Astrocyte of the spinal cord (primary cell): ENCODE data around the gene C11orf52.

Source experiments
- DNase-seq: peaks from one replicate; pipeline ENCODE4 v3.0.0; 2011; ENCODE audit warnings: low read depth, low spot score
- H3K4me3 ChIP-seq: 2 replicates; pipeline ENCODE4 v1.5.1; 2011; ENCODE audit warnings: low read depth, mild to moderate bottlenecking, low read length, moderate library complexity
- CTCF ChIP-seq: IDR thresholded peaks from 2 replicates; pipeline ENCODE4 v1.5.1; 2012; ENCODE audit warnings: low read depth, mild to moderate bottlenecking, low read length, inconsistent platforms
- in situ Hi-C: cut with HindIII; loops from 2 replicates; pipeline ENCODE4 v1.10.0; 2017; ENCODE audit warnings: low sequenced_read_pairs

Gene C11orf52

GRCh38 chr11:111918390-111919256 lies at the start of gene C11orf52:
TSS of gene C11orf52 (plus strand) at chr11:111918913. CDS start at chr11:111918973, 60 bp downstream.
- in situ Hi-C loops, result no loop called here
- DNase-seq, result peak; percentile 56
- no peak within 1 kb of the TSS for H3K4me3 ChIP-seq
- TF ChIP-seq CTCF, result no peak

GRCh38 chr11:111870113-111870512 lies 48.6 kb upstream of the C11orf52 start:
- no peak for TF ChIP-seq CTCF
- no peak for DNase-seq
- in situ Hi-C loops, result no loop called here
- no peak overlapping the region for H3K4me3 ChIP-seq

- DNase-seq, result no peak
- TF ChIP-seq CTCF, result no peak
- H3K4me3 ChIP-seq, result peak overlapping the region; percentile 58
- in situ Hi-C loops, result no loop called here
These were observed 48.2 kb upstream of the C11orf52 start for GRCh38 chr11:111870522-111870885.

GRCh38 chr11:111870886-111871692 lies 47.6 kb upstream of the C11orf52 start, which contains the start of gene ALG9:
TSS of gene ALG9 (minus strand) at chr11:111871581. CDS start at chr11:111871482, 99 bp downstream.
- TF ChIP-seq CTCF, result peak; percentile 52
- in situ Hi-C loops, result no loop called here
- DNase-seq, result peak; percentile 85
- H3K4me3 ChIP-seq, result peak within 1 kb of the TSS; percentile 58

- in situ Hi-C loops, result no loop called here
- peak overlapping the region; percentile 58 for H3K4me3 ChIP-seq
- TF ChIP-seq CTCF, result no peak
These were observed 47.0 kb upstream of the C11orf52 start for GRCh38 chr11:111871693-111872161.

GRCh38 chr11:111878385-111878848 lies 40.3 kb upstream of the C11orf52 start:
- no peak for TF ChIP-seq CTCF
- H3K4me3 ChIP-seq, result peak overlapping the region; percentile 69
- in situ Hi-C loops, result no loop called here
- no peak for DNase-seq

More at GRCh38 chr11:111871693-111872161, 47.0 kb upstream of the C11orf52 start:
- DNase-seq, result no peak
